Sigmoid colon (tissue), 3 donors: ENCODE results near the gene TMEM222.

Experiments used
- CTCF ChIP-seq, 4 experiments: fragments of 450-650 bp in 3 of 4; fragments of 200-600 bp in 1 of 4; IDR thresholded peaks; one replicate each; pipeline ENCODE4 v1.5.1; 2016 to 2019; ENCODE audit warnings: antibody characterized with exemption in 4 of 4, mild to moderate bottlenecking in 3 of 4, moderate library complexity in 2 of 4
- POLR2A ChIP-seq, 2 donors: fragments of 450-650 bp; IDR thresholded peaks; one replicate each; pipeline ENCODE4 v1.6.1; 2016; ENCODE audit warnings: antibody characterized with exemption in 2 of 2, mild to moderate bottlenecking in 2 of 2, moderate library complexity in 2 of 2

- TF ChIP-seq CTCF (IDR thresholded peaks at IDR 0.05) (no peak), POLR2A (IDR thresholded peaks at IDR 0.05) (no peak)
Measured at GRCh38 chr1:27274204-27274603, 47.8 kb upstream of the TMEM222 start.
